HG03060 (cell line): ENCODE data around the gene MYT1.
"Not testable (repeated sequence)": the region's sequence is repeated elsewhere in the genome, so short reads cannot be mapped to it uniquely, and the experiment has no call there.

Source experiments
- ATAC-seq: cut with Tn5 transposase; IDR thresholded peaks from one replicate; pipeline ENCODE4 v1.9.1; 2021; ENCODE audit warnings: low read depth, moderate number of reproducible peaks; ENCODE audit not compliant: unreplicated experiment

Gene MYT1

DNA sequence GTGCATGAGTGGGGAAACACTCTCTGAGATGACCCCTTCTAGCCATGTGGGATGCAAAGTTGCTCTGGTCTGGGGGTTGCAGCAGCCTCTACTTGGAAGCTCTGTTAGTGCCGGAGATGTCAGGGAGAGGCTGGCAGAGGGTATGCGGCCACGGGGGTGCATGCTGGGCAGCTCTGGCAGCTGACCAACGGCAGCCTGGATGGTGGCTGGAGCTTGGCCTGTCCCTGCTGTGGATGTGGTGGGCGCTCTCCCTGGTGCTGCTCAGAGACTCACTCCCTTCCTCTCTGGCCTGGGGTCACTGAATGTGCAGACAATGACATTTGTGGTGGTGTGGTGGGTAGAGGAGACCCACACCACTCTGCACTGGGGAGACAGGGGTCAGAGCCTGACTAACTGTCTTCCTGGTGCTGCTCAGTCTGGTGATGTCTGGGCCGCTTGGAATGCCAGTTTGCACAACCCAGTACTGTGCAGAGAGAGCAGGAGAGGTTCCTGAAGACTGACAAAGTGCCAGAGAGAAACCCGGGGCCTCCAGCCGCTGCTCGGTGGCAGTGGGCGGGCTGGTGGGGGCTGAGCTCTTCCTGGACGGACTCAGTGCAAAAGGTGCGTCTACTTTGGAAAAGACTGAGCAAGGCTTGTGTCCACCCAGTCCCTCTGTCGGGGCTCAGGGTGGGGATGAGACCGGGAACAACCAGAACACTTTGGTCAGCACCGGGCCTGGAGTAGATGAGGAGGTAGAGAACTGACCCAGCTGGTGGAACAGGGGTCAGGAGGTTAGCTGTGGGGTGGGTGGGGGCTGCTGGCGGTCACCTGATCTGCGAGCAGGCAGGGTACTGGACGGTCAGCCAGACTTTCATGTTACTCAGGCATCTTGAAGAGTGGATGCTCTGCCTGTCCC lies 2.7 kb downstream of the MYT1 start:
- ATAC-seq: no peak

DNA sequence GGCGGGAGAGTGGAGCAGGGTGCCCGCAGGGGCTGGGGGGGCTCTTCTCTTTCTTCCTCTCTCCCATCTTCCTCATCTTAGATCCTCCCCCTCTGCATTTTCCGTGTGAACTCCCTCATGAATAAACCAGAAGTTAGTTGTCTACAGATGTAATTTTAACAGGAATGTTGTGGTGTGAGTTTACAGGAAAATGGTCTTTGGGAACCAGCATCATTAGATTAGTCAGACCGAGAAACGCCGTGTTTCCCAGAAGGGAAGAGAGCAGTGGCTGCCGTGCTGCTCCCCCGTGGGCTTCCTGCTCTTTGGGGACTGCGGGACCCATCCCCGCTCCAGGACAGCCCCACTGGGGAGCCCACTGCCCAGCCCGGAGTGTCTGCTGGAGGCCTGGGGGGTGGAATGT lies 3.4 kb downstream of the MYT1 start:
- no peak for ATAC-seq

DNA sequence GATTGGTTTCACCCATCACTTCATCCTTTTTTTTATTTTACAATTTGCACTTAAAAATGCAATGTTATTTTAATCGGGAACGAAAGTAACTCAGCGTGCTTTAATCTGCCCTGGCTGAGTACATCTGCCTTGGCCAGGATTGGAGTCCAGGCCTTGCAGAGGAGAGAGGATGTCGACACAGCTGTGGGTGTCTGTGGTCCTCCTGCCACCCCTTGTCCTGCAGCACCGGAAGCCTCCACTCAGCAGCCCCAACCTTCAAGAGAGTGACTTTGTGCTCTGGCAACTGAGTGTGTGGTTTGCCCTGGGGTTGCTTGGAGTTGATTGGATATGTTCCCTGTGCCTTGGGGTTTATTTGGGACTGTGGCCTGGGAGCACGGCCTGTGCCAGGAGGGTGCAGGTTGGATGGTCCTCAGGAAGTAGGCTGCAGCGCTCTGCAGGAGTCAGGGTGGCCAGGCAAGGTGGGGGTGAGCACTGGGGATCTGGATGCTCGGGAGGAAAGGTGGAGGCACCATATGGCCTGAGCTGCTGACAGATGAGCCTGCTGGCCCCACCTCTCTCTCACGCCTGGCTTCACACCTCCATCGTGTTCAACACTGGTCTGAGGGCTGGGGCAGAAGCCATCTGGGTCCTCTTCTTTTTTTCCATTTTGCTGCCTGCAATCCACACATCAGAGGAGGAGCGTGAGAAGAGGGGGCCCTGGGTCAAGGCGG lies 4.3 kb downstream of the MYT1 start:
- no peak for ATAC-seq

DNA sequence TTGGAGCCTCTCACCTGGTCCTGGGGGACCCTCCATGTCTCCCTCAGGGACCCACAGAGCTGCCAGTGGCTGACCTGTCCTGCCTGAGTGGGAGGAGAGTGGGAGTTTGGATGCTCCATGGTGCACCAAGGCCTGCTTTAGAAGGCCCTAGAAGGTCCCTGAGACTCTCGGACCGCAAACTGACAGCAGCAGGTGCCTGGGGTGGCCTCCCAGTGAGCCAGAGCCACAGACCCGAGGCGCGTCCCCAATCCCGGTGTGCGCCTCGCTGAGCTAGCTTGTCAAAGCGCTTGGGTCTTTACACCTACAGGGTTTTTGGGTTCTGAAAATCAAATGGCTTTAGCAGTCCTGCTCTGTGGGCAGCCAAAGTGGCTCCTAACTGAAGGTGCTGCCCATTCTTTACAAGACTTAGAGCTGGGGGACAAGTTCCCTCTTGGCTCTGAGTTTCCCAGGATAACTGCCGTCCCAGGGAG lies 4.9 kb downstream of the MYT1 start:
- no peak for ATAC-seq

DNA sequence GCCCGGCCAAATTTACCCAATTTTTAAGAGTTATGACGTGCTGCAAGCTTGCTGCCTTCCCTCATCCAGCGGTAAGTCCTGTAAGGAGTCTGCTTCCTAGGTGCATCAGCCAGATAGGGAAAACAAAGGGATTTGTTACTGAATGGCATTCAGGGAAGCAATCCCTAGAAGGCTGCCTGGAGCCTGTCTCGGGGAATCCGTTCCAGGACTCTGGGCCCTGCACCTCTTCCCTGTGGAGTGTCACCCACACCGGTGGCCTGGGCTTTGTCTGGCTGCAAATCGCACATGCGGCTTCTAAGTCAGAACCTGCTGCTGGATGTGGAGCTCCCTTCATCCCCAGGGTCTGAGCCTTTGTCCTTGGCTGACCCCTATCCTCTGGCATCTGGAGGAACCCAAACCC lies 7.0 kb downstream of the MYT1 start:
- ATAC-seq: no peak

DNA sequence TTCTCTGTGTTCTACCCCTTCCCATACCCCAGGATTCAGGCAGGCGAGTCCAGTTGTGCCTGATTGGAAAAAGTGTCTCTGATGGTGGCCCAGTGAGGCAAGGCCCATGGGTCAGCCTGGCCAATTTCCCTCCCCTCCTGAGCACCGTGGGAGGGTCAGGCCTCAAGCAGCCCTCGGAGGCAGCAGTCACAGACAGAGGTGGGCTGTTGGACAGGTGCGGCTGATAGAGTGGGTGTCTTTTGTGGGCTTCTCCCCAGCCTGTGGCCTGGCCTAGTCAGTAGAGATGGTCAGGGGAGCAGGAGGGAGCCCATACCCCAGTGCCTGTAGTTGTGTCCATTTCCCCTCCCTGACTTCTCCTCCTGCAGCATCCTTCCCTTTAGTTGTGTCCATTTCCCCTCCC lies 8.9 kb downstream of the MYT1 start:
- no peak for ATAC-seq

DNA sequence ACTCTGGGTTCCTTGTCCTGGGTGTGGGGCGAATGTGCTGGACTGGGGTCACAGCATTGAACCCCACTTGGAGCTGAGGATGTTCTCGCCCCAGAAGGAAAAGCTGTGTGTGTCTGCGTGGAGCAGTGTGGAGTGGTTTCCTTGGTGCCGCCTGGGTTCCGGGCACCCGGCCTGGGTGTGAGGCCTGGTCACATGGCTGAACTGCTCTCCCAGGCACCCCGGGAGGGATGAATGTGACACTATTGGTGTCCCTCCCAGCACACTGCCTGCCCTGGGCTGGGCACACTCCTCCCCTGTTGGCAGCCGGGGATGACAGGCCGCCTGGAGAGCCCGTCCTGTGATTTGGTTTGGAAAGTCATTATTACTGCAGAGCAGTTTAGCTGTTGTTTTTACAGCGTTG lies 12.3 kb downstream of the MYT1 start:
- no peak for ATAC-seq

DNA sequence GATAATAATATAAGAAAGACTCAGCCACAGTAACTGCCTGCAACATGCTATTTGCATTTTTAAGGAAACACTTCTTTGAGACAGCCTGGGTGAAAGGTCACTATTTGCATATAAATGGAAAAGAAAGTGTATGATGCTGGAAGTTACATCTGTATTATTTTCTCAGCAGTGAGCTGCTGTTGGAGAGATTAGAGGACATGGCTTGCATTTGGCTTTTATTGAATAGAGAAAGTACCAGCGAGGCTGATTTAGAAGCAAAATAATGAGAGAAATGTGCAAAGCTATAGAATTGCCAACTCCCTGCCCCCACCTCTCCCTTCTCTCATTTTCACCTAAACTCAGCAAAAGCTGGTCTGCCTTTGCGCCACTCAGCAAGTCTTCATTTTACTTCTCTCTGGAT lies 12.7 kb downstream of the MYT1 start:
- ATAC-seq: no peak

DNA sequence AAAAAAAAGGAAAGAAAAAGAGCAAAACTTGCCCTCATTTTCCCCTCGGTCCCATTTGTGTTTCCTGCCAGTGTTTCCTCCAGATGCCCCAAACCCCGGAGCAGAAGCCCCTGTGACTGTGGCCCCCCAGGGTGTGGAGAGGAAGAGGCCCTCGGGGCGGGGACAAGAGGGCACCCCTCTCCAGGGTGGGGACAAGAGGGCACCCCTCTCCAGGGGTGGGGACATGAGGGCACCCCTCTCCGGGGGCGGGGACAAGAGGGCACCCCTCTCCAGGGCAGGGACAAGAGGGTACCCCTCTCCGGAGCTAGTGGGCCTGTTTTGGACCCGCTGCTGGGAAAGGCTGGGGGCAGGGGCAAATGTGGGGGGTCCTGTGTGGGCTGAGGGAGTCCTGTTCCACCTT lies 13.1 kb downstream of the MYT1 start:
- ATAC-seq: no peak

DNA sequence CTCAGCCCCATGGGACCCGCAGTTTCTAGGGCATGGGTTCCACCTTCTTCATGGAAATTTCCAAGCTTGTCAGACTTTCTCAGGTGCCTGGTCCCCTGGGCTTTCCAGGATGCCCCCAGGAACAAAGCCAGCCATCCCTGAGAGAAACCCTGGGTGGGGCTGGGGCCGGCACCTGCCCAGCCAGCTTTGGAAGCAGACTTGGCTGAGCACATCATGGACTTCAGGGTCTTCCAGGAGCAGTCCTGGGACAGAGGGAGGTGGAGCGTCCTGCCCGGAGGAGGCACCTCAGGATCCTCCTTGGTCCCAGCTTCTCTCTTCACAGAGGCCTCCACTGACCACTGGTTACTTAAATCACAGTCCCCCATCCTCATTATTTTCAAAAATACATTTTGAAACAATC lies 13.5 kb downstream of the MYT1 start:
- no peak for ATAC-seq

DNA sequence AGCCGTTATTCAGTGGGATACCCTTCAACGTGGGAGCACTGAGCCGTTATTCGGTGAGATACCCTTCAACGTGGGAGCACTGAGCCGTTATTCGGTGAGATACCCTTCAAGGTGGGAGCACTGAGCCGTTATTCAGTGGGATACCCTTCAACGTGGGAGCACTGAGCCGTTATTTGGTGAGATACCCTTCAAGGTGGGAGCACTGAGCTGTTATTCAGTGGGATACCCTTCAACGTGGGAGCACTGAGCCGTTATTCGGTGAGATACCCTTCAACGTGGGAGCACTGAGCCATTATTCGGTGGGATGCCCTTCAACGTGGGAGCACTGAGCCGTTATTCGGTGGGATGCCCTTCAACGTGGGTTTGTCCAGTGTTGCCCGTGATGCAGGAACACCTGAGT lies 14.7 kb downstream of the MYT1 start:
- ATAC-seq: not testable (repeated sequence)

DNA sequence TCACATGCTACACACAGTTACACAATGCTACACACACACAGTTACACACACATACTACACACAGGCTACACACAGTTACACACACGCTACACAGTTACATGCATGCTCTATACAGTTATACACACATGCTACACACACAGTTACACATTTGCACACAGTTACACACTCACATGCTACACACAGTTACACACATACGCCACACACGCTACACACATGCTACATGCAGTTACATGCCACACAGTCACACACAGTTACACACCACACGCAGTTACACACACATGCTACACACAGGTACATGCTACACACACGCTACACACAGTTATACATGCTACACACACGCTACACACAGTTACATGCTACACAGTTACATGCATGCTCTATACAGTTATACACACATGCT lies 15.6 kb downstream of the MYT1 start:
- no peak for ATAC-seq

DNA sequence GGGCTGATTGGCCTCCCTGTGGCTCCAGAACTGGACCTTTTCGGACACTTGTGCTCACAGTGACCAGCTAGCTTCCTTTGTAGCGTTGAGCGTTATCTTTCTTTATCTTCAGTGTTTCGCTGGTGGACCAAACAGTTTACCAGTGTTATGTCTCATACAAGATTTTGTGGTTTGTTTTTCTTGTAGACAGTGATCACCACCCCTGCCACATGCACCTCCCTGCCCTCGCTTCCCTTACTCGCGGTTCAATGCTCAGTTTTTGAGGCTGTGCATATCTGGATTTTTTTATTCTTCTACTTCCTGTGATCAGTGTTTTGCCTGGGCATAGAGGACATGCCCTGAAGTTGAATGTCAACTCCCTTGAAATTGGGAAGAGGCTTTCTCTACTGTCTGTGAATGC lies 16.4 kb downstream of the MYT1 start:
- ATAC-seq: no peak

DNA sequence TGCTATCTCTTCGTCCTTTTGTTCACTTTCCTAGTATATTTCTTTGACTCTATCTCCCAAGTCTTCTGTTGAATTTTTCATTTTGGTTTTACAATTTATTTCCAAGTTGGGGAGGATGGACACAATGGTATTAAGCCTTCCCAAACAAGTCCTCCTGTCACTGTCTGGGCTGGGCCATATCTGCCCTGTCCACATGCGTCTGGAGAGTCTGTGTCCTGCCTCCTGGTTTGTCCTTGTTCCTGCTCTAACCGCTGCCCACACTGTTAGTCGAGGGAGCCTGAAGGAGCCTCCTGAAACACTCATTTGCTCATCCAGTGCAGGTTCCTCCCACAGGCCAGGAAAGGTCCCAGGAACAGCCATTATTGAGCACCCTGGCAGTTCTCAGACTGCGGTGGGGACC lies 17.1 kb downstream of the MYT1 start:
- no peak for ATAC-seq

DNA sequence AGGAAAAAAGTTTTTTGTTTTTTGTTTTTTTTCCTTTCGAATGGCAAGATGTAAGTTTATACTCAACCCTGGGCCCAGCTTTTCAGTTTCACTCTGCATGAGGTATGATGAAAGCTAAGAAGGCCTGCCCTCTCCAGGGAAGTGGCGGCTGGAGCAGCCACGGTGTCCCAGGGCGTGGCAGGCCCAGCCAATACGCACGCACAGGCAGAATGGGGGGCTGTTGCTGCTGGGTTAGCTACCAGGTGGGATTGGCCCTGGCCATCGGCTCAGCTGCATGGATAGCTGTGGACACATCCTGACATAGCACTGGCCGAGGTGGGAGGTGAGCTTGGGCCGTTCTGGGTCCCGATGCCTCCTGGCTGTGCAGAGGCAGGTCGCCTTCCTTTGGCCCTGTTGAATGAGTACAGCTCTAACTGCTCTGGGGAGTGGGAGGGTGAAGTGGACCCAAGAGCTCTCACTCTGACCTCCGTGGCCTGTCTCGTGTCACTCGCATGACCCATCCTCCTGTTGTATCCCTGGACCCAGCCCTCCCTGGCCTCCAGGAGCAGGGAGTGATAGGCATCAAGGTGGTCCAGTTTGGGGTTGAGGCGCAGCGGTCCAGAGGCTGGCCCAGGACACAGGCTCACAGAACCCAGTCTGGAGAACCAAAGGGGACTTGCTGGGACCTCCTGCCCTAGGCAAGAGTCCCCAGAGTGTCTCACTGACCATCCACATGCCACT lies 18.1 kb downstream of the MYT1 start:
- no peak for ATAC-seq

DNA sequence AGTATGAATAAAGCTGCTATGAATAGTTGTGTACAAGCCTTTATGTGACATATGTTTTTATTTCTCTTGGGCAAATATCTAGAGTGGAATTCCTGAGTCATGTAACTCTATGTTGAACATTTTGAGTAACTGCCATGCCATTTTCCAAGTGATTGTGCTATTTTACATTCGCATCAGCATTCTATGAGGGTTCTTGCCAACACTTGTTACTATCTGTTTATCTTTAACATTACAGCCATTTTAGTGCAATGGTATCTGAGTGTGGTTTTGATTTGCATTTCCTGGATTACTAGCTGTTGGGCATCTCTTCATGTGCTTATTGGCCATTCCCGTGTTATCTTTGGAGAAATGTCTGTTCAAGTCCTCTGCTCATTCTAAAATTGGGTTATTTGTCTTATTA lies 19.1 kb downstream of the MYT1 start:
- ATAC-seq: no peak

DNA sequence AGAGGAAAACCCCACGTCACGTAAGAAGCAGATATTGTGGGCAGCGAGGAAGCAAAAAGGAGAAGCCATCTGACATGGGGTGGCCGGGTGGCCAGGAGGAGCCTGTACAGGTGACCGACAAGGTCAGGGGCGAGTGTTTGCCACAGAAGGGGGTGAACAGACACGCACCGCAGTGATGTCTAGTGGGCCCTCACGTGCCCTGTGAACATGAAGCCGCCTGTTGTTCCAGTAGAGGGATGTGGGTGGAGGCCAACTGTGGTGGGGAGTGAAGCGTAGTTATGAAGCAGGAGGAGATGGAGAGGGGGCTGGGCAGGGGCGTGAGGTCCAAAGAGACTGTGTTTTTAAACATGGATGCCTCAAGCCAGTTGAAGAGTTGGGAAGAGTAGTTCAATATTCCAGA lies 20.5 kb downstream of the MYT1 start:
- no peak for ATAC-seq

DNA sequence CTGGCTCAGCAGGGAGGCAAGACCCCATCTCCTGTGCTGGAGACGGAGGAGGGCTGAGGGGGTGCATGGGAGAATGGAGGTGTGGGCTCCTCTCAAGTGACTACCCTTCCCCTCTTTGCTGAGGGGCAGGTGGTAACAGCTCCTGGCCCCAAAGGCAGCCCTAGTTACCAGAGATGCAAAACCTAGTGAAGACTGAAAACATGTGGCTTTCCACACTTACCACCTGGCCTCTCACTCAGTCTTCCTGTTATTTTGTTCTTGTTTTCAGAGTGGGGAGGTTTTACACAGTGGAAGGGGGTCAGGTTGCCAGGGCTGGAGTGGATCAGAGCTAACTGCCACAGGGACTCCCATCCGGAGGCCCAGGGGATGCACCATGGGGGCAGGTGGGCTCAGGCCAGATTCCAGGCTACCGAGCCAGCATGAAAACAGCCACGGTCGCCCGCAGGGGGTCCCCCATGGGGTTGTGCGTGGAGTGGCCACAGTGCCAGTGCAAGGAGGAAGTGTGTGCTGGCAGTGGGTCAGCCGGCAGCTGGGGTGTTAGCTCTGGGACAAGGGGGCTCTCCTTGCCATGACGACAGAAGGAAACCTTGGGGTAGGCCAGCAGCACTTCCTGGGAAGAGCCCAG lies 21.1 kb downstream of the MYT1 start:
- ATAC-seq: no peak

DNA sequence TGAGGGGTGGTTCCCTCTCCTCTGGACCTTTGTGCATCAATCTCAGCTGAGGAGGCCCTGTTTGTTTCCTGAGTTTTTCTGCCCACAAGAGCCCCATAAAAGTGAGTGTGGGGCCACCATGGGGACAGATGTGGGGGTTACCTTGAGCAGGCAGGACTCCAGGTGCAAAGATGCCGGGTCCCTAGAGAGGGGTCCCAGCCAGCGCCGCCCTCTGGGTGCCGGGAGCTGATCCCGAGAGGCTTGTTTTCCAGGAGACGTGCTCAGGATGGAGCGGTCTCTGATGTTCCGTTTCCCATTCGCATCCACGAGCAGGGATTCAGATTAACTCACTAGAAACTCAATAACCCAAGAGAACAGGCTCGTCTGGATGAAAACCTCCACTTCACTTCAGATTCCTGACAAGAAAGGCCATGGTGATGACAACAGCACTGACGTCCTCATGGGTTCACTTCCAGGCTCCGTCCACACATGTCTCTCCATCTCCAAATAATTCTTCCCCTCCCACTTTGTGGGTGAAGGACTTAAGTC lies 21.9 kb downstream of the MYT1 start:
- ATAC-seq: no peak

DNA sequence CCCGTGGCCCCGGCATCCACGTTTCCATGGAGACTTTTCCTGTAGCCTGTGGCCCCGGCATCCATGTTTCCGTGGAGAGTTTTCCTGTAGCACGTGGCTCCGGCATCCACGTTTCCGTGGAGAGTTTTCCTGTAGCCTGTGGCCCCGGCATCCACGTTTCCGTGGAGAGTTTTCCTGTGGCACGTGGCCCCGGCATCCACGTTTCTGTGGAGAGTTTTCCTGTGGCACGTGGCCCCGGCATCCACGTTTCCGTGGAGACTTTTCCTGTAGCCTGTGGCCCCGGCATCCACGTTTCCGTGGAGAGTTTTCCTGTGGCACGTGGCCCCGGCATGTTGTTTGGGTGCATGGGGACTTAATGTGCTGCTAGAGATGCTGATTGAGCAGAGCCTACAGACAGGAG lies 23.0 kb downstream of the MYT1 start:
- ATAC-seq: not testable (repeated sequence)

DNA sequence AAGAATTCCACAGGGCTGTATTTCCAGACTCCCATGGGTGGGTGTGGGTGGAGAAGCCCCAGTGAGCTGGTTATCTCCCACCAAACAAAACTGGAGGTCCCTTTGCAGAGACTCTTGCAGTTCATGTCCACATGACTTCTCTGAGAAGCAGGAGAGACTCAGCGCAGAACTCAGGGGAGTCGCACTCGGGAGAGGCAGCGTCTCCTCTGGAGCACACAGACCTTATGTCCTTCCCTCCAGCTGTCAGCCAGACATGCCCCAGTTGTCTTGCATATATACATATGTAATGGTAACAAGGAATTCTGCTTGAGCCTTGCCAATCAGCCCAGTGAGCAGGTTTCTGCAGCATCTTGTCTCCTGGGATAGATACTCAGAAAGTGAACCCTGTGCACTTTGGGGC lies 23.8 kb downstream of the MYT1 start:
- no peak for ATAC-seq
